GM10847 (cell line): ENCODE data around the gene OVOL3.

Experiments used
- POLR2A ChIP-seq: IDR thresholded peaks from 2 replicates; pipeline ENCODE4 v1.6.1; 2011; ENCODE audit not compliant: insufficient read length; ENCODE audit errors: extremely low read depth

The OVOL3 gene

GRCh38 chr19:36141039-36141927, 30.3 kb downstream of the OVOL3 start:
- peak; percentile 12 for TF ChIP-seq POLR2A

GRCh38 chr19:36142046-36142445, 31.1 kb downstream of the OVOL3 start:
- TF ChIP-seq POLR2A = no peak

- no peak for TF ChIP-seq POLR2A
Measured at GRCh38 chr19:36142496-36142895, 31.6 kb downstream of the OVOL3 start.

- no peak for TF ChIP-seq POLR2A
Measured at GRCh38 chr19:36144624-36145023, 33.7 kb downstream of the OVOL3 start.

- TF ChIP-seq POLR2A = no peak
Measured at GRCh38 chr19:36149673-36150406, 38.9 kb downstream of the OVOL3 start.

- no peak for TF ChIP-seq POLR2A
Measured at GRCh38 chr19:36150586-36150985, 39.6 kb downstream of the OVOL3 start.

- TF ChIP-seq POLR2A = no peak
Measured at GRCh38 chr19:36151144-36152018, 40.4 kb downstream of the OVOL3 start.

GRCh38 chr19:36152019-36152351, 41.0 kb downstream of the OVOL3 start:
- TF ChIP-seq POLR2A = no peak

- no peak for TF ChIP-seq POLR2A
Measured at GRCh38 chr19:36152352-36153091, 41.6 kb downstream of the OVOL3 start, which contains the start of gene COX7A1. Gene COX7A1 (minus strand): TSS chr19:36152447. CDS start chr19:36152407, 40 bp downstream.

GRCh38 chr19:36153126-36153525, 42.2 kb downstream of the OVOL3 start:
- no peak for TF ChIP-seq POLR2A

- TF ChIP-seq POLR2A = no peak
Measured at GRCh38 chr19:36160821-36161596, 50.1 kb downstream of the OVOL3 start.
